GM19023 (cell line): ENCODE measurements around the gene FARS2.
"Not testable (repeated sequence)": the region's sequence is repeated elsewhere in the genome, so short reads cannot be mapped to it uniquely, and the experiment has no call there.

Experiments used
- ATAC-seq: cut with Tn5 transposase; IDR thresholded peaks from one replicate; pipeline ENCODE4 v1.9.1; 2021; ENCODE audit warnings: mild to moderate bottlenecking, moderate library complexity; ENCODE audit not compliant: unreplicated experiment

Gene FARS2

GRCh38 chr6:5771759-5772390, 510.6 kb downstream of the FARS2 start:
- ATAC-seq = no peak

- ATAC-seq = no peak
These were observed 511.3 kb downstream of the FARS2 start for GRCh38 chr6:5772408-5773120.

- ATAC-seq = no peak
These were observed 514.8 kb downstream of the FARS2 start for GRCh38 chr6:5776104-5776503.

- no peak for ATAC-seq
These were observed 515.5 kb downstream of the FARS2 start for GRCh38 chr6:5776706-5777390.

GRCh38 chr6:5778317-5778857, 517.1 kb downstream of the FARS2 start:
- peak; percentile 91 for ATAC-seq

- ATAC-seq = no peak
These were observed 517.6 kb downstream of the FARS2 start for GRCh38 chr6:5778906-5779305.

GRCh38 chr6:5781019-5781418, 519.7 kb downstream of the FARS2 start:
- ATAC-seq = no peak

- no peak for ATAC-seq
These were observed 520.7 kb downstream of the FARS2 start for GRCh38 chr6:5781966-5782556.

- ATAC-seq = no peak
These were observed 521.7 kb downstream of the FARS2 start for GRCh38 chr6:5782783-5783547.

- ATAC-seq = no peak
These were observed 522.3 kb downstream of the FARS2 start for GRCh38 chr6:5783584-5784089.

GRCh38 chr6:5785249-5785648, 523.9 kb downstream of the FARS2 start:
- no peak for ATAC-seq

- no peak for ATAC-seq
These were observed 525.1 kb downstream of the FARS2 start for GRCh38 chr6:5786321-5786968.

GRCh38 chr6:5786969-5787720, 525.8 kb downstream of the FARS2 start:
- no peak for ATAC-seq

GRCh38 chr6:5789426-5789825, 528.1 kb downstream of the FARS2 start:
- not testable (repeated sequence) for ATAC-seq

- ATAC-seq = not testable (repeated sequence)
These were observed 535.2 kb downstream of the FARS2 start for GRCh38 chr6:5796555-5796954.

- not testable (repeated sequence) for ATAC-seq
These were observed 545.1 kb downstream of the FARS2 start for GRCh38 chr6:5806406-5806805.

- no peak for ATAC-seq
These were observed 548.1 kb downstream of the FARS2 start for GRCh38 chr6:5809450-5809849.

- no peak for ATAC-seq
These were observed 550.7 kb downstream of the FARS2 start for GRCh38 chr6:5811997-5812396.

GRCh38 chr6:5813625-5814027, 552.3 kb downstream of the FARS2 start:
- no peak for ATAC-seq
